K562 (cell line): ENCODE measurements around the gene TMEM217. TPM values are rescaled to one million over a fixed set of nuclear protein-coding genes. Genes with fewer than 3 reads are reported as not detected.

ENCODE experiments used
- ATF6 ChIP-seq: sonication (generic); formaldehyde crosslinking; IDR thresholded peaks from 2 replicates; pipeline ENCODE4 v1.4.0; 2020; ENCODE audit warnings: mild to moderate bottlenecking, missing genetic modification reagents
- BACH1 ChIP-seq: fragments of 200-800 bp; sonication (Bioruptor generic); IDR thresholded peaks from 2 replicates; pipeline ENCODE4 v1.6.1; 2016; ENCODE audit warnings: missing genetic modification characterization, missing compliant biosample characterization
- BRCA1 ChIP-seq, 2 experiments: fragments of 450-650 bp in 1 of 2; sonication (generic) in 1 of 2; formaldehyde crosslinking in 1 of 2; IDR thresholded peaks; 2 replicates each; pipeline versions ENCODE4 v1.5.0 to v1.6.1; 2017 to 2020; ENCODE audit warnings: mild to moderate bottlenecking in 1 of 2, missing genetic modification reagents in 1 of 2
- DACH1 ChIP-seq: fragments of 450-650 bp; IDR thresholded peaks from 2 replicates; pipeline ENCODE4 v1.6.1; 2018; ENCODE audit not compliant: partially characterized antibody
- ETS2 ChIP-seq: IDR thresholded peaks from 2 replicates; pipeline ENCODE4 v1.6.1; 2016; ENCODE audit warnings: borderline replicate concordance, missing genetic modification characterization, mild to moderate bottlenecking, moderate library complexity, missing compliant biosample characterization; ENCODE audit not compliant: poor library complexity, severe bottlenecking
- LEF1 ChIP-seq: fragments of 450-650 bp; IDR thresholded peaks from 2 replicates; pipeline ENCODE4 v1.6.1; 2016; ENCODE audit warnings: mild to moderate bottlenecking
- MTA2 ChIP-seq: fragments of 450-650 bp; IDR thresholded peaks from 2 replicates; pipeline ENCODE4 v1.6.1; 2016; ENCODE audit warnings: low read depth
- NR3C1 ChIP-seq: sonication (generic); formaldehyde crosslinking; IDR thresholded peaks from 2 replicates; pipeline ENCODE4 v1.8.1; 2022; ENCODE audit warnings: missing genetic modification reagents
- POLR2H ChIP-seq: IDR thresholded peaks from 2 replicates; pipeline ENCODE4 v1.6.1; 2016; ENCODE audit warnings: missing genetic modification characterization, low read depth, mild to moderate bottlenecking, control low read depth, missing compliant biosample characterization, moderate library complexity
- TBP ChIP-seq: optimal IDR thresholded peaks from 2 replicates; pipeline ENCODE3; 2011; ENCODE audit warnings: low read depth, low read length, improper control_type of control experiment
- TFE3 ChIP-seq: fragments of 450-650 bp; formaldehyde crosslinking; IDR thresholded peaks from 2 replicates; pipeline ENCODE4 v1.4.0; 2020; ENCODE audit warnings: mild to moderate bottlenecking, mixed read lengths
- U2AF2 ChIP-seq: fragments of 200-400 bp; formaldehyde crosslinking; optimal IDR thresholded peaks from 2 replicates; pipeline ENCODE3; 2017; ENCODE audit warnings: low read depth, mild to moderate bottlenecking, low read length
- YY1 ChIP-seq, 3 experiments: IDR thresholded peaks; 2 replicates each; pipeline ENCODE4 v1.6.1; 2011; ENCODE audit warnings: low read length in 2 of 3, mild to moderate bottlenecking in 2 of 3, moderate library complexity in 2 of 3, borderline replicate concordance in 1 of 3, control low read depth in 1 of 3, low read depth in 1 of 3; ENCODE audit not compliant: insufficient read depth in 3 of 3, insufficient replicate concordance in 2 of 3, control insufficient read depth in 1 of 3, insufficient read length in 1 of 3; ENCODE audit errors: extremely low read depth in 1 of 3
- ZNF146 ChIP-seq: IDR thresholded peaks from one replicate; pipeline ENCODE4 v1.6.1; 2018; ENCODE audit warnings: missing compliant biosample characterization; ENCODE audit not compliant: unreplicated experiment
- ZNF174 ChIP-seq: fragments of 250-450 bp; sonication (Bioruptor Pico); IDR thresholded peaks from 2 replicates; pipeline ENCODE4 v1.4.0; 2020; ENCODE audit warnings: mild to moderate bottlenecking
- ZNF197 ChIP-seq: fragments of 200-800 bp; sonication (Bioruptor generic); IDR thresholded peaks from 2 replicates; pipeline ENCODE4 v1.6.1; 2016; ENCODE audit warnings: low read depth, missing genetic modification characterization, missing compliant biosample characterization
- ZNF263 ChIP-seq: sonication (generic); formaldehyde crosslinking; IDR thresholded peaks from 2 replicates; pipeline ENCODE4 v1.8.0; 2022; ENCODE audit warnings: mild to moderate bottlenecking, missing genetic modification reagents, borderline replicate concordance
- ZNF3 ChIP-seq: fragments of 250-450 bp; sonication (Bioruptor Pico); IDR thresholded peaks from 2 replicates; pipeline ENCODE4 v1.5.0; 2021; ENCODE audit warnings: mild to moderate bottlenecking, moderate library complexity
- ZNF431 ChIP-seq: sonication (generic); formaldehyde crosslinking; IDR thresholded peaks from 2 replicates; pipeline ENCODE4 v1.8.0; 2022; ENCODE audit warnings: mild to moderate bottlenecking, missing genetic modification reagents
- ZNF717 ChIP-seq: fragments of 250-450 bp; sonication (Bioruptor Pico); IDR thresholded peaks from 2 replicates; pipeline ENCODE4 v1.5.0; 2021
- polyA plus RNA-seq, 8 experiments: library from polyadenylated mRNA; depleted of rRNA in 4 of 8; stranded (reverse) in 5 of 8; unstranded in 3 of 8; fragments of >200 nt; fragmentation: Nextera tagmentation in 2 of 8; fragmentation: Illumina TruSeq in 1 of 8; extraction: Ambion mirVana in 2 of 8; extraction: Trizol in 1 of 8; gene quantifications; 2 replicates each; pipeline versions ENCODE4 v1.2.1 to v1.2.3, GENCODE V29; 2011 to 2014; ENCODE audit warnings: inconsistent platforms in 1 of 8, missing spikeins in 1 of 8
- total RNA-seq, 7 experiments: library from RNA; depleted of rRNA in 6 of 7; stranded (reverse); fragments of >200 nt in 6 of 7; fragmentation: Illumina TruSeq in 2 of 7; extraction: Trizol in 2 of 7; gene quantifications; 2 replicates each; pipeline versions ENCODE4 v1.2.1 to v1.2.3, GENCODE V29; 2011 to 2021; ENCODE audit warnings: low replicate concordance in 1 of 7
- TF ChIP-seq, protein P1 (sequence below): fragments of 450-650 bp; conservative IDR thresholded peaks from 2 replicates; pipeline ENCODE4 v1.6.1; 2016; ENCODE audit warnings: missing genetic modification characterization, low read depth, mild to moderate bottlenecking, control low read depth, missing compliant biosample characterization

Gene TMEM217
- total and polyA plus RNA-seq, 9 of the 15 experiments (the other 6 are each of a cell fraction or from before 2014, with no cell fraction given): 1.3 to 8.0 (median 1.9) TPM

DNA sequence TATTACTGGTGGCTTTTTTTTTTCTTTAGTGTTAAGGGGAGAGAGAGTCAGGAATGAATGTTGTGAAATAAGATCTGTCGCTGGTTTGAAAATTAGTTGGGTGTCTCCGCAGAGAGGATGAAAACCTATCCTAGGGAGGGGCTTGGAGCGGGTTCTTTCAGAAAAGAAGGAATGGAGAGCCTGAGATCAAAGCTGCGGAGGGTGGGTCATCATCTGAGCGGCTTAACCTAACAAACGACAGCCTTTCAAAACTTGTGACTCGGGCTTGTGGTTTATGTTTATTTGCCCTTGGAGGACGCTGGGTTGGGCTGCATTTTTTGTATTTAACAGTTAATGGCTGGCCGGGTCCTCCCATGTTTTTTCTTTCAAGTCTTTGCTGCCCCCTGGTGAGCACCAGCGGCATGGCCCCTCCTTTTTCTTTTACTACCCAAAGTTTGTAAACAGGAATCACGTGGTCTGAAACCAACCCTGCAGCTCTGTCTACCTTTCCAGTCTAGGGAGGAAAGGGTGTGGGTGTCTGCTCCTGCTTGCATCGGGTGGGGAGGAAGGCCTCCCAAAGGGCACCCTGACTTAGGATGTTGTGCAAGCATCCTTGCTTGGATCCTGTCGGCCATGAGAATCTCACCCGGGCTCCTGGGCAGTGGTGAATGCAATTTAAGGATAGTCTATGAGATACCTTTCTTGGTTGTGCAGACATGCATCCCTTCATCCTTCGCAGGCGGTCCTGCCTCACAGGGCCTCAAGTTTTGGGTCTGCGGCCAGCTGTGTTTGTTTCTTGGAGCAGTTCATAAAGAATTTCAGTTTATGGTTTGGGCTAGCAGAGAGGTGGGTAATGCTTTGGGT is 85.8 kb downstream of the TMEM217 start (continued):
- TF ChIP-seq, protein P1, sequence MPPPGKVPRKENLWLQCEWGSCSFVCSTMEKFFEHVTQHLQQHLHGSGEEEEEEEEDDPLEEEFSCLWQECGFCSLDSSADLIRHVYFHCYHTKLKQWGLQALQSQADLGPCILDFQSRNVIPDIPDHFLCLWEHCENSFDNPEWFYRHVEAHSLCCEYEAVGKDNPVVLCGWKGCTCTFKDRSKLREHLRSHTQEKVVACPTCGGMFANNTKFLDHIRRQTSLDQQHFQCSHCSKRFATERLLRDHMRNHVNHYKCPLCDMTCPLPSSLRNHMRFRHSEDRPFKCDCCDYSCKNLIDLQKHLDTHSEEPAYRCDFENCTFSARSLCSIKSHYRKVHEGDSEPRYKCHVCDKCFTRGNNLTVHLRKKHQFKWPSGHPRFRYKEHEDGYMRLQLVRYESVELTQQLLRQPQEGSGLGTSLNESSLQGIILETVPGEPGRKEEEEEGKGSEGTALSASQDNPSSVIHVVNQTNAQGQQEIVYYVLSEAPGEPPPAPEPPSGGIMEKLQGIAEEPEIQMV (tag): peak; percentile 61; the same call in 1 of the 2 replicates
- no peak for TF ChIP-seq ATF6 (CRISPR knock-in tag)
- TF ChIP-seq BACH1: 0 out of 2 replicates have a peak, but pooled peaks have one; percentile 37
- no peak for TF ChIP-seq BRCA1 (IDR thresholded peaks at IDR 0.05)
- no peak for TF ChIP-seq BRCA1 (CRISPR knock-in tag; IDR thresholded peaks at IDR 0.05)
- TF ChIP-seq ZNF263 (CRISPR knock-in tag): no peak
- TF ChIP-seq YY1 (IDR thresholded peaks at IDR 0.05; ENCODE audit: borderline replicate concordance in 1 of 3, control insufficient read depth in 1 of 3, extremely low read depth in 1 of 3, insufficient read depth in 3 of 3, insufficient read length in 1 of 3, insufficient replicate concordance in 2 of 3, low read depth in 1 of 3, low read length in 2 of 3): peak in 2 of 3 experiments; percentile 75 to 86
- no peak for TF ChIP-seq ZNF174 (CRISPR knock-in tag)
- TF ChIP-seq DACH1: no peak
- peak; percentile 99 for TF ChIP-seq TFE3
- no peak for TF ChIP-seq U2AF2
- TF ChIP-seq POLR2H: no peak
- TF ChIP-seq LEF1: peak; percentile 75
- TF ChIP-seq NR3C1: no peak
- peak; percentile 65 for TF ChIP-seq TBP
- TF ChIP-seq ZNF717: no peak
- no peak; the same call in none of the 2 replicates for TF ChIP-seq MTA2
- TF ChIP-seq ZNF146 (CRISPR knock-in tag): no peak
- 0 out of 2 replicates have a peak, but pooled peaks have one; percentile 63 for TF ChIP-seq ZNF197 (CRISPR knock-in tag)
- TF ChIP-seq ZNF3 (CRISPR knock-in tag): no peak; the same call in 1 of the 2 replicates
- no peak for TF ChIP-seq ETS2
- no peak for TF ChIP-seq ZNF431 (CRISPR knock-in tag)
